A673 (cell line): ENCODE measurements around the gene GALNT14.

Experiments used
- CTCF ChIP-seq: fragments of 300-800, 200-600 bp; sonication (generic); conservative IDR thresholded peaks from 2 replicates; pipeline ENCODE4 v1.5.1; 2017; ENCODE audit warnings: low read depth, mild to moderate bottlenecking, antibody characterized with exemption, low read length, moderate library complexity, mixed read lengths
- EZH2 ChIP-seq: fragments of 200-600 bp; sonication (generic); IDR thresholded peaks from 2 replicates; pipeline ENCODE4 v1.6.1; 2017; ENCODE audit warnings: borderline replicate concordance, low read depth, mild to moderate bottlenecking, mixed read lengths, antibody characterized with exemption, low read length; ENCODE audit not compliant: poor library complexity, severe bottlenecking

- TF ChIP-seq CTCF (no peak), EZH2 (no peak)
Observed at GRCh38 chr2:31055938-31056337, 82.3 kb downstream of the GALNT14 start.
